ENCODE results near the gene CCDC61. TPM values are rescaled to one million over a fixed set of nuclear protein-coding genes. Genes with fewer than 3 reads are reported as not detected.

The CCDC61 gene
- total and polyA plus RNA-seq, 2 donors = 3.2 to 19.6 TPM

DNA sequence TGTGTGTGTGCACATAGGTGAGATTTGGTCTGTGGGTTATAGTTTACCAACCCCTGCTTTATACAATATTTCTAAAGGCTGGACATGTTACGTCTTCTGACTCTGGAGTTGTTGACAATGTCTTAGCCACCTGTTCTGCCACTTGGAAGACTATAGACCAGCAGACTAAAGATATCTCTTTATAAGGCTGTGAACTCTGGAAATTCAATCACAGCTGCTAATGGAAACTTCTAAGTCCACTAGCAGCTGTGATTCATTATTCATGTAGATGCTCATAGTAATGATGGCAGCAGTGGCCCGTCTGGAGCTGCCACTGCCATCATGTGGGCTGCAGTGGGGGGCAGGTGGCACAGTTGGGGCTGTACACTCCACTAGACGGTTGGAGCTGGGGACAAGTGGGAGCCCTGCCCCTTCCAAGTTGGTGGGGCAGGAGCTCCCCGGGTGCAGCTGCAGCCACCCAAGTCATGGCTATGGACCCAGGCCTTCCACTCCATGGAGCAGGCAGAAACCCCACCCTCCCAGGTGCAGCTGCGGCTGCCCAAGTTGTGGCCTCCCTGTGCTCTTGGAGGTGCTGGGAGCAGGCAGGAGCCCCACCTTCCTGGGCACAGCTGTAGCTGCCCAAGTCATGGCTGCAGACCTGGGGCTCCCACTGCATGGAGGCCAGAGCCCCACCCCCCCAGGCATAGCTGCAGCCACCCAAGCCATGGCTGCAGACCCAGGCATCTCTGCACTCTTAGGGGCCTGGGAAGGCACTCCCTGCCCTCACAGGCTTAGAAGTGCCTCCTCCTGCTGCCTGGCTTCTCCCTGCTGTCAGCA, 36.7 kb downstream of the CCDC61 start:
- Histone ChIP-seq H3K36me3 (ENCODE audit: insufficient read depth) (no peaks in the 10 kb centered on the region), H3K27ac (ENCODE audit: low read depth) (no peak overlapping the region), H3K4me3 (ENCODE audit: low read depth, low read length) (no peak overlapping the region), H3K4me1 (ENCODE audit: insufficient read depth) (no peaks in the 10 kb centered on the region)
- no peak for DNase-seq (ENCODE audit: extremely low spot score)
- 68% methylated on average over 5 of the region's 5 CpGs for WGBS

DNA sequence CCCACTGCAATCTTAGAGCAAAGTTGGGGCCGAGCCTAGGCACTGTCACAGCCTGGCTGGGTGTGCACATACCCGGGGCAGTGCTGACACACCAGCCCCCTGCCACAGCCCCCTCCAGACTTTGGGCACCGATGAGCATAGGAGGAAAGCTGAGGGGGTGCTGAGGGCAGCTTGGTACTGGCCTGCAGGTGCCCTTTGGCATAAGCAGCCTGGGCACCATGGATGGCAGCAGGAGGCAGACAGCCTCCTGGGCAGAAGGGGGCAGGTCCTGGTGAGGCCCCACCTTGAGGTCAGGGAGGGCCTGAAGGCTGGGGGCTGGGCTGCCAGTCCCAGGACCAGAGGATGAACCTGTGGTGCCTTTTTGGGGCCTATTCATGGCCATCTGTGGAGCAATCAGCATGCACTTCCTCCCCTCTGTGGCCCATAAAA, 37.3 kb downstream of the CCDC61 start:
- H3K4me3 ChIP-seq (ENCODE audit: low read depth, low read length) = no peak overlapping the region
- no peaks in the 10 kb centered on the region for H3K36me3 ChIP-seq (ENCODE audit: insufficient read depth)
- H3K4me1 ChIP-seq (ENCODE audit: insufficient read depth) = no peaks in the 10 kb centered on the region
- no peak for DNase-seq (ENCODE audit: extremely low spot score)
- no peak overlapping the region for H3K27ac ChIP-seq (ENCODE audit: low read depth)
- whole genome bisulfite sequencing = 83% methylated on average over 3 of the region's 3 CpGs

DNA sequence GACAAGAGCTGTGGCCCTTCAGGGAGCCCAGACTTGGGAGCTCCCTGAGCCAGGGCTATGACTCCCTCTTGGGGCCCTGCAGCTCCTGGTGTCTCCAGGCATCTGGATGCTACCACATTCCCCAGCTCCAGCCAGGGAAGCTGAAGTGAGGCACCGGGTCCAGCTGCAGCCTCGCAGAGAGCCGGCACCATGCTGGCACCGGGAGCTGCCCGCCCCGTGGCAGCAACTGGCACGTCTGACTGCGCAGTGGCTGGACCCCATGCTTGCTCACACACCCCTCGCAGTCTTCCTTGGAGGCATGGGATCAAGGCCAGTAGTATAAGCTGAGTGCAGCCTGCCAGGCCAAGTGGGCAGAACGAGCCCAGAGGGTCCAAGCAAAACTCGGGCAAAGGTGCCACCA, 38.1 kb downstream of the CCDC61 start:
- Histone ChIP-seq H3K36me3 (ENCODE audit: insufficient read depth) (no peaks in the 10 kb centered on the region), H3K4me3 (ENCODE audit: low read depth, low read length) (no peak overlapping the region), H3K27ac (ENCODE audit: low read depth) (no peak overlapping the region), H3K4me1 (ENCODE audit: insufficient read depth) (no peaks in the 10 kb centered on the region)
- DNase-seq (ENCODE audit: extremely low spot score) = no peak
- 89% methylated on average over 11 of the region's 11 CpGs for WGBS

DNA sequence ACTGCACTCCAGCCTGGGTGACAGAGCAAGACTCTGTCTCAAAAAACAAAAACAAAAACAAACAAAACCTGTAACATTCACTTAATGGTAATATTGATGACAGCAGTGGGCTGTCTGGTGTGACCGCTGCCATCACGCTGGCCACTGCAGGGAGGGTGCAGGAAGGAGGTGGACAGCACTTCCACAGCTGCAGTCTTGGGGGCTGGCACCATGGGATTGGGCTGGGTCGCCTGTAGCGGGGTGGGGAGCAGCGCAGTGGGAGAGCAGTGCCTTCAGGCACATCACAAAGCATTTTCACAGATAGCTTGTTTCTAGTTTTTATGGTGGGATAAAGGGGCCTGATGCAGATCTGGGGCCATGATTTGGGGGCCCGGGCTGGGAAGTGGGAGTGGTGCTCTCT, 40.3 kb downstream of the CCDC61 start:
- DNase-seq (ENCODE audit: extremely low spot score) = no peak
- no peaks in the 10 kb centered on the region for H3K4me1 ChIP-seq (ENCODE audit: insufficient read depth)
- WGBS = 66% methylated on average over 6 of the region's 6 CpGs

DNA sequence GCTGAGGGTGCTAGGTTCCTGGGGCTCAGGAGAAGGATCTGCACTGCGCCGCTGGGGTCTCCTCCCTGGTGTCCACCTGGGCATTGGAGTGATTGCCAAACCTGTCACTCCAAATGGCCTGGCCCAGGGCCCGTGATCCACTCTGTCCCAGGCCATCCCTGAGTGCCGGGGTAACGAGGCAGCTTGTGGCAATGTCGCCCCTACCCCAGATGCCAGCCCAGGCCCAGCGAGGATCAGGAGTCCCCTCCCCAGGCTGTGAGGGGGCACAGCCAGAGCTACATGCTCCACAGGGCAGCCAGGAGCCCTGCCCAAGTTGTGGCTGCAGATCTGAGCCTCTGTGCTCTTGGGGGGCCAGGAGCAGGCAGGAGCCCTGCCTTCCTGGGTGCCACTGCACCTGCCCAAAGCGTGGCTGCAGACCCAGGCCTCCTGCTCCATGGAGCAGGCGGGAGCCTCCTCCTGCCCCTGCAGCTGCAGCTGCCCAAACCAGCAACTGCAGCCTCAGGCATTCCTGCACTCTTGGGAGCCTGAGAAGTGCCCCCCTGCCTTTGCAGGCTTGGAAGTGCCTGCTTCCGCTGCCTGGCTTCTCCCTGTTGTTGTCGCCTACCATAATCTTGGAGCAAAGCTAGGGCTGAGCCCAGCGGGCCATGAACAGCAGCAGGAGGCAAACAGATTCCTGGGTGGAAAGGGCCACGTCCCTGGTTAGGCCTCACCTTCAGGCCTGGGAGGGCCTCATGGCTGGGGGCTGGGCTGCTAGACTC, 40.9 kb downstream of the CCDC61 start:
- Histone ChIP-seq H3K27ac (ENCODE audit: low read depth) (no peak overlapping the region), H3K36me3 (ENCODE audit: insufficient read depth) (no peaks in the 10 kb centered on the region), H3K4me1 (ENCODE audit: insufficient read depth) (no peaks in the 10 kb centered on the region), H3K4me3 (ENCODE audit: low read depth, low read length) (no peak overlapping the region)
- DNase-seq (ENCODE audit: extremely low spot score) = no peak
- WGBS = 75% methylated on average over 13 of the region's 13 CpGs

More for the DNA sequence above, 40.3 kb downstream of the CCDC61 start:
- no peak overlapping the region for H3K4me3 ChIP-seq (ENCODE audit: low read depth, low read length)
- no peaks in the 10 kb centered on the region for H3K36me3 ChIP-seq (ENCODE audit: insufficient read depth)
- no peak overlapping the region for H3K27ac ChIP-seq (ENCODE audit: low read depth)

DNA sequence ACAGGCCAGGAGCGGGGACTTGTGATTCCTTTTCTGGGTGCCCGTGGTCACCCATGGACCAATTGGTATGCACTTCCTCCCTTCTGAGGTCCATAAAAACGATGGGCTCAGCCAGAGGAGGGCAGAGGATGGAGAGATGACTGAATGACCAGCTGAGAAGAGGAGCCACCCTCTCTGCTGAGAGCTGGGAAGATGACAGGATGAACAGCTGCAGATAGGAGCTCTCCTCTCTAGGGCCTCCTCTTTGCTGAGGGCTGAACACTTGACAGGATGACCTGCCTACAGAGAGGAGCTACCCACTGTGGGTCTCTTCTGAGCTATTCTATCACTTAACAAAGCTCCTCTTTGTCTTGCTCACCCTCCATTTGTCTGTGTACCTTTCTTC, 41.5 kb downstream of the CCDC61 start:
- no peak for DNase-seq (ENCODE audit: extremely low spot score)
- no peaks in the 10 kb centered on the region for H3K36me3 ChIP-seq (ENCODE audit: insufficient read depth)
- no peak overlapping the region for H3K4me3 ChIP-seq (ENCODE audit: low read depth, low read length)
- H3K4me1 ChIP-seq (ENCODE audit: insufficient read depth) = no peaks in the 10 kb centered on the region
- WGBS = 54% methylated on average over 3 of the region's 3 CpGs
- H3K27ac ChIP-seq (ENCODE audit: low read depth) = no peak overlapping the region

DNA sequence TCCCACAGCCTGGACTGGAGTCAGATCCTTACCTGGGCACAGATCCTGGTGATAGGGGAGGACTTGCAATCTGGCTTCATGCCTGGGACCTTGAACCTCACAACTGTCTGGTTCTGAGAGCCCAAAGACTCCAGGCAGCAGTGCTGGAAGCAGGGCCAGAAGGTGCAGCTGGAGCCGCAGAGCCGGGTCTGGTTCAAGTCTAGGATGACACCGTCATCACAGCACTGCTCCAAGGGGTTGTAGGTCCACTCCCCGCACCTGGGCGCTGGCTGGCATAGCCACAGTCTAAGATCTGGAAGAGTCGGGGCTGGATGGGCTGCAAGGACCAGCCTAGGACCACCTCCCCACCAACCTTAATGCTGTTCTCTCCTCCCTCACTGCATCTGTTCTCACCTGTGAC, 44.9 kb downstream of the CCDC61 start:
- no peaks in the 10 kb centered on the region for H3K4me1 ChIP-seq (ENCODE audit: insufficient read depth)
- no peak for DNase-seq (ENCODE audit: extremely low spot score)
- no peak overlapping the region for H3K27ac ChIP-seq (ENCODE audit: low read depth)
- H3K4me3 ChIP-seq (ENCODE audit: low read depth, low read length) = no peak overlapping the region
- H3K36me3 ChIP-seq (ENCODE audit: insufficient read depth) = no peaks in the 10 kb centered on the region
- WGBS = 91% methylated on average over 6 of the region's 6 CpGs

DNA sequence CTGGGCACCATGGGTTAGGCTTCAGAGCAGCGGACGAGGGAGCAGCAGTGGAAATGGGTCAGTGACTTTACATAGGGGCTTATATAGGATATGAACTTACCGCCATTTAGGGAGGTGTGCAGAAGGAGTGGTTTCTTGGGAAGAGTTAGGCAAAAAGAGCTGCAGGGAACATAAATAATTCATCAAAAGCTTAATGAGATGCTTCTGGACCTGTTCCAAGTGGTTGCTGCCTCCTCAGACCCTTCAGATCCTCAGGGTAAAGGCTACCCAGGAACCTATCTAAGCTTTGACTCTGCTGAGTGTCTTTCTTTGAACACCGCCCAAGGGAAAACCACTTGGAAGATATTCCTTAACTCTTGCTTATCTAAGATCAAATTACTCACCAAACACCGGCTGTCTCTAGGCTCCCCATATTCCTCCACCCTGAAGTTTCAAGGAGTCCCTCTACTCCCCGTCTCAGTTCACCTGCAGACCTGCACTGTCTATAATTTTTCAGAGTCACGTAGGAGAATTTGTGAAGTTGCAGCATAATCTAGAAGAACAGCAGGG, 45.8 kb downstream of the CCDC61 start, which contains the start of gene IGFL4:
TSS of gene IGFL4 (minus strand) at position 51 of the 549 bp plus-strand sequence. CDS start at position 11, 40 bp downstream.
- DNase-seq (ENCODE audit: extremely low spot score) = no peak
- 53% methylated on average over 7 of the region's 7 CpGs for WGBS
- H3K4me3 ChIP-seq (ENCODE audit: low read depth, low read length) = no peak within 1 kb of the TSS
- H3K27ac ChIP-seq (ENCODE audit: low read depth) = no peak within 1 kb of the TSS
- H3K36me3 ChIP-seq (ENCODE audit: insufficient read depth) = no peaks in the 10 kb centered on the region
- no peaks in the 10 kb centered on the region for H3K4me1 ChIP-seq (ENCODE audit: insufficient read depth)

DNA sequence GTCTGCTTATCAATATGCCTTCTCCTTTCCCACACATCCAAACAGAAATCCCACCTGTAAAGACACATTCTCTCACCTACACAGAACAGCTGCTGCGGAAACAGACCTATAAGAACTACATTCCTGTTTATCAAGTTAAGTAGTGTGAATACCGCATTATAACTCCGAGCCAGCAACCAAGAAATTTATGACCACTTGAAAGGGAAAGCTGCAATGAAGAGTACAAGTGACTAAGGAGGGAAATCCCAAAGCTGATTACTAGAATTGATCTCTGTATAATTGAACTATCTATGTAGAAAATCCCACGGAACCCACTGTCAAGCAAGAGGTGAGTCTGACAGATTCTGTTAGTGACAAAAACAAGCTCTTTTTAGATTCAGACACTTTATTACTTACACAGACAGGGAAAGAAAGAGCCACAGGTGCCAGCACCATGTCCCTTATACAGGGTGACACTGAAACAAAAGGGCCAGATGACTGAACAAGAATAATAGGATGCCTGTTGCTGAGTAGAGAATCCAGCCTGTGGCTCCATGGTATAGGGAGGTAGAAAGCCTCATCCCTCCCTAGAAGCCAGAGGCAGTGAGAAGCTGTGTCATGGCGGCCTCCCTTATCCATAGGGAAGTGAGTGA, 47.1 kb downstream of the CCDC61 start:
- WGBS = 79% methylated on average over 5 of the region's 5 CpGs
- Histone ChIP-seq H3K36me3 (ENCODE audit: insufficient read depth) (no peaks in the 10 kb centered on the region), H3K4me3 (ENCODE audit: low read depth, low read length) (no peak overlapping the region), H3K4me1 (ENCODE audit: insufficient read depth) (no peaks in the 10 kb centered on the region), H3K27ac (ENCODE audit: low read depth) (no peak overlapping the region)
- no peak for DNase-seq (ENCODE audit: extremely low spot score)

DNA sequence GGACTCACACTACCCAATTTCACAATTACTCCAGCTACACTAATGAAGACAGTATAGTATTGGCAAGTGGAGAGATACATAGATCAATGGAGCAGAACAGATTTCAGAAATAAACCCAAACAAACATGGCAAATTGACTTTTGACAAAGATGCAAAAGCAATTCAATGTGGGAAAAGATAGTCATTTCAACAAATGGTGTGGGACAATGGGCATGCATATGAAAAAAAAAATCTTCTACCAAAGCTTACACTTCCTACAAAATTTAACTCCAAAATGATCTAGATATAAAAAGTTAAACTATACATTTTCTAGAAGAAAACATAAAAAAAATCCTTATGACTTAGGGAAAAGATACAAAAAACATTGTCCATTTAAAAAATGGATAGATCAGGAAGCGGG, 48.3 kb downstream of the CCDC61 start:
- no peak overlapping the region for H3K4me3 ChIP-seq (ENCODE audit: low read depth, low read length)
- no peak for DNase-seq (ENCODE audit: extremely low spot score)
- H3K4me1 ChIP-seq (ENCODE audit: insufficient read depth) = no peaks in the 10 kb centered on the region
- H3K27ac ChIP-seq (ENCODE audit: low read depth) = no peak overlapping the region
- WGBS = 90% methylated on average over 1 of the region's 1 CpG
- no peaks in the 10 kb centered on the region for H3K36me3 ChIP-seq (ENCODE audit: insufficient read depth)

DNA sequence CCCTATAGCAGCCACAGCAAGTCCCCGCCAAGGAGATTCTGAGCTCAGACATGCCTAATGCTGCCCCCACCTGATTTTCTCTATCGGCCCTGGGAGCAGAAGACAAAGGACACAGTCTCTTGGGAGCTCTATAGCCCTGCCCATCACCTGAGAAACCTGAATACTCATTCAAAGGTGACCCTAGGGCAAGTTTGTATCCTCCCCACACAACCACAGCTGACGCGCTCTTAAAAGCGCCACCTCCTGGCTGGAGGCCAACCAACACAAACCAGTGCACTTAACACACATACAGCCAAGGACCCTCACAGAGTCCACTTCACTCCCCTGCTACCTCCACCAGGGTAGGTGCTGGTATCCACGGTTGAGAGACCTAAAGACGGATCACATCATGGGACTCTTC, 54.3 kb downstream of the CCDC61 start:
- H3K27ac ChIP-seq (ENCODE audit: low read depth) = no peak overlapping the region
- H3K4me3 ChIP-seq (ENCODE audit: low read depth, low read length) = no peak overlapping the region
- WGBS = 40% methylated on average over 7 of the region's 7 CpGs
- DNase-seq (ENCODE audit: extremely low spot score) = no peak
- H3K4me1 ChIP-seq (ENCODE audit: insufficient read depth) = no peaks in the 10 kb centered on the region
- H3K36me3 ChIP-seq (ENCODE audit: insufficient read depth) = no peaks in the 10 kb centered on the region

DNA sequence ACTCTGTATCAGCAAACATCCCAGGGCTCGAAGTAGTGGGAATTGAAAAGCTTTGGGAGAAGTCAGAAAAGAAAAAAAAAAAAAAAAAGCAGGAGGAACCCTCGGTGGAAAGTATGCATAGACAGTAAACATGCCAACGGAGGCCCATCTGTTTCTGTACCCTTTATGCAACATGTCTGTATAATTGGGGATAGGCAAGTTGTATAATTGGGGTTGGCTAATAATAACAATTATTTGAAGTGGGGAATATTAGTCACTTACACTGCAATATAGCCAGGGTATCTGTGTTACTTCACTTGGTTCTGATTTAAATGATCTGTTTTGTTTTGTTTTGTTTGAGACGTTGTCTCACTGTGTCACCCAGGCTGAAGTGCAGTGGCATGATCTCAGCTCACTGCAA, 57.6 kb downstream of the CCDC61 start:
- 49% methylated on average over 4 of the region's 4 CpGs for WGBS
- Histone ChIP-seq H3K4me3 (ENCODE audit: low read depth, low read length) (no peak overlapping the region), H3K36me3 (ENCODE audit: insufficient read depth) (no peaks in the 10 kb centered on the region), H3K27ac (ENCODE audit: low read depth) (no peak overlapping the region), H3K4me1 (ENCODE audit: insufficient read depth) (no peaks in the 10 kb centered on the region)
- no peak for DNase-seq (ENCODE audit: extremely low spot score)

DNA sequence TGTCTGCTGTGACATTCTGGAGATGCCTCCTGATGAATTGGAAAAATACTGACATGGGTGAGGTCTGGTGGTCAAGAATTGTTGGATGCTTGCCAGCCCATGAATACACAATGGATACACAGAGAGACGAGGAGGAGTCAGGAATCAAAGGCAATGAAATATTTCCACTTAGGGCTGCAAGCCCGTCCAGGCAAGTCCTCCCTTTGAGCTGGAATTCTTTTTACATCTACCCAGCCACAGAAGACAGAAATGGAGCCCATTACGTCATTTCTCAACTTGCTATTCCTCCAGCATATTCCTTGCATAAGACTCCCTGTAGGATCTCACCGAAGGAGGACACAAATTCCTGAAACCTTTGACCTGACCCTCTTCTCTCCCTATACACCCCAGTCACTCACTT, 61.3 kb downstream of the CCDC61 start:
- 42% methylated on average over 4 of the region's 4 CpGs for WGBS
- no peak overlapping the region for H3K27ac ChIP-seq (ENCODE audit: low read depth)

More for the DNA sequence above, 61.3 kb downstream of the CCDC61 start:
- Histone ChIP-seq H3K4me1 (ENCODE audit: insufficient read depth) (no peaks in the 10 kb centered on the region), H3K4me3 (ENCODE audit: low read depth, low read length) (no peak overlapping the region), H3K36me3 (ENCODE audit: insufficient read depth) (no peaks in the 10 kb centered on the region)
- DNase-seq (ENCODE audit: extremely low spot score) = no peak

All from urinary bladder (tissue), 4 donors.